Stomach smooth muscle (tissue), 2 donors: Measurements from ENCODE around the gene C6orf15.

Experiments used
- H3K27ac ChIP-seq: one replicate; pipeline ENCODE4 v1.7.0; 2013; ENCODE audit warnings: mild to moderate bottlenecking, low read length, inconsistent platforms
- H3K27me3 ChIP-seq, 2 donors: one replicate each; pipeline ENCODE4 v1.7.0; 2013; ENCODE audit warnings: low read length in 2 of 2; ENCODE audit not compliant: insufficient read depth in 2 of 2, control insufficient read depth in 1 of 2
- H3K36me3 ChIP-seq, 2 donors: one replicate each; pipeline ENCODE4 v1.7.0; 2013; ENCODE audit warnings: low read length in 2 of 2; ENCODE audit not compliant: control insufficient read depth in 2 of 2, insufficient read depth in 2 of 2
- H3K4me1 ChIP-seq: one replicate; pipeline ENCODE4 v1.7.0; 2013; ENCODE audit warnings: low read length; ENCODE audit not compliant: control insufficient read depth, insufficient read depth
- H3K4me3 ChIP-seq, 2 donors: one replicate each; pipeline ENCODE4 v1.7.0; 2013; ENCODE audit warnings: low read length in 2 of 2
- H3K9ac ChIP-seq, 2 donors: one replicate each; pipeline ENCODE4 v1.7.0; 2013; ENCODE audit warnings: low read length in 2 of 2, mild to moderate bottlenecking in 1 of 2
- H3K9me3 ChIP-seq, 2 donors: one replicate each; pipeline ENCODE4 v1.7.0; 2013; ENCODE audit warnings: low read length in 2 of 2; ENCODE audit not compliant: control insufficient read depth in 2 of 2
- donor health status: healthy.
- donor health status: Pancreatic carcinoma.

C6orf15 gene

GRCh38 chr6:31112478-31112877 is at the start of gene C6orf15:
Gene C6orf15 (minus strand): TSS chr6:31112575. CDS start chr6:31112555, 20 bp downstream.
- H3K4me1 ChIP-seq: peaks cover 21% of the 10 kb centered on the region
- H3K36me3 ChIP-seq: no peaks in the 10 kb centered on the region
- no peak within 1 kb of the TSS for H3K27ac ChIP-seq
- H3K9me3 ChIP-seq: no peaks in the 10 kb centered on the region
- H3K4me3 ChIP-seq: no peak within 1 kb of the TSS
- peaks cover 2 to 3% of the 10 kb centered on the region in 2 donors for H3K27me3 ChIP-seq
- H3K9ac ChIP-seq: no peak within 1 kb of the TSS

- Histone ChIP-seq H3K9me3 (no peaks in the 10 kb centered on the region), H3K27me3 (no peaks in the 10 kb centered on the region), H3K4me1 (peaks cover 22% of the 10 kb centered on the region), H3K36me3 (peaks cover 0 to 3% of the 10 kb centered on the region in 2 donors), H3K4me3 (no peak overlapping the region), H3K27ac (no peak overlapping the region), H3K9ac (no peak overlapping the region)
These were observed 49.1 kb upstream of the C6orf15 start for GRCh38 chr6:31161216-31162126.

GRCh38 chr6:31158863-31159855 is 46.8 kb upstream of the C6orf15 start:
- Histone ChIP-seq H3K4me1 (peaks cover 22% of the 10 kb centered on the region), H3K36me3 (peaks cover 6 to 8% of the 10 kb centered on the region in 2 donors), H3K9ac (peak overlapping the region; percentile 58 to 65), H3K27me3 (no peaks in the 10 kb centered on the region), H3K27ac (peak overlapping the region; percentile 2), H3K9me3 (no peaks in the 10 kb centered on the region), H3K4me3 (peak overlapping the region; percentile 80 to 86)

GRCh38 chr6:31158140-31158862 is 45.9 kb upstream of the C6orf15 start, which contains the start of gene TCF19:
Gene TCF19 (plus strand): TSS chr6:31158589. CDS start chr6:31159470, 881 bp downstream.
- H3K9ac ChIP-seq: peak within 1 kb of the TSS; percentile 73 to 86
- H3K9me3 ChIP-seq: no peaks in the 10 kb centered on the region
- H3K36me3 ChIP-seq: peaks cover 6 to 13% of the 10 kb centered on the region in 2 donors
- H3K4me1 ChIP-seq: peaks cover 22% of the 10 kb centered on the region
- H3K27ac ChIP-seq: peak within 1 kb of the TSS; percentile 60
- H3K4me3 ChIP-seq: peak within 1 kb of the TSS; percentile 80 to 86
- H3K27me3 ChIP-seq: no peaks in the 10 kb centered on the region

GRCh38 chr6:31157513-31158139 is 45.3 kb upstream of the C6orf15 start, which contains the start of gene CCHCR1:
Gene CCHCR1 (minus strand): TSS chr6:31157802. CDS start chr6:31157600, 202 bp downstream.
- Histone ChIP-seq H3K9ac (peak within 1 kb of the TSS; percentile 73 to 86), H3K27ac (peak within 1 kb of the TSS; percentile 60), H3K4me1 (peaks cover 22% of the 10 kb centered on the region), H3K36me3 (peaks cover 6 to 13% of the 10 kb centered on the region in 2 donors), H3K9me3 (no peaks in the 10 kb centered on the region), H3K27me3 (no peaks in the 10 kb centered on the region), H3K4me3 (peak within 1 kb of the TSS; percentile 80 to 86)

GRCh38 chr6:31156641-31157040 is 44.3 kb upstream of the C6orf15 start:
- Histone ChIP-seq H3K9ac (no peak overlapping the region), H3K27me3 (no peaks in the 10 kb centered on the region), H3K9me3 (no peaks in the 10 kb centered on the region), H3K4me1 (peaks cover 22% of the 10 kb centered on the region), H3K27ac (no peak overlapping the region), H3K4me3 (no peak overlapping the region), H3K36me3 (peaks cover 3 to 13% of the 10 kb centered on the region in 2 donors)

GRCh38 chr6:31154436-31154835 is 42.1 kb upstream of the C6orf15 start:
- no peak overlapping the region for H3K4me3 ChIP-seq
- H3K9me3 ChIP-seq: no peaks in the 10 kb centered on the region
- H3K27me3 ChIP-seq: no peaks in the 10 kb centered on the region
- H3K36me3 ChIP-seq: peaks cover 10 to 25% of the 10 kb centered on the region in 2 donors
- no peak overlapping the region for H3K27ac ChIP-seq
- no peak overlapping the region for H3K9ac ChIP-seq
- H3K4me1 ChIP-seq: peaks cover 16% of the 10 kb centered on the region

- H3K9ac ChIP-seq: no peak overlapping the region
- peaks cover 14 to 25% of the 10 kb centered on the region in 2 donors for H3K36me3 ChIP-seq
- no peak overlapping the region for H3K27ac ChIP-seq
- no peak overlapping the region for H3K4me3 ChIP-seq
- no peaks in the 10 kb centered on the region for H3K9me3 ChIP-seq
- H3K27me3 ChIP-seq: no peaks in the 10 kb centered on the region
- H3K4me1 ChIP-seq: peaks cover 5% of the 10 kb centered on the region
These were observed 40.4 kb upstream of the C6orf15 start for GRCh38 chr6:31152781-31153180.

GRCh38 chr6:31149827-31150447 is 37.6 kb upstream of the C6orf15 start:
- no peak overlapping the region for H3K9ac ChIP-seq
- H3K36me3 ChIP-seq: peaks cover 18 to 19% of the 10 kb centered on the region in 2 donors
- no peaks in the 10 kb centered on the region for H3K4me1 ChIP-seq
- H3K9me3 ChIP-seq: no peaks in the 10 kb centered on the region
- no peak overlapping the region for H3K4me3 ChIP-seq
- H3K27ac ChIP-seq: no peak overlapping the region
- no peaks in the 10 kb centered on the region for H3K27me3 ChIP-seq
